ENCODE data around the gene KCNK7. TPM values are rescaled to one million over a fixed set of nuclear protein-coding genes. Genes with fewer than 3 reads are reported as not detected.

KCNK7 gene
- total RNA-seq, 4 donors from 2014 or later: 1.2 TPM; not detected in 3

DNA sequence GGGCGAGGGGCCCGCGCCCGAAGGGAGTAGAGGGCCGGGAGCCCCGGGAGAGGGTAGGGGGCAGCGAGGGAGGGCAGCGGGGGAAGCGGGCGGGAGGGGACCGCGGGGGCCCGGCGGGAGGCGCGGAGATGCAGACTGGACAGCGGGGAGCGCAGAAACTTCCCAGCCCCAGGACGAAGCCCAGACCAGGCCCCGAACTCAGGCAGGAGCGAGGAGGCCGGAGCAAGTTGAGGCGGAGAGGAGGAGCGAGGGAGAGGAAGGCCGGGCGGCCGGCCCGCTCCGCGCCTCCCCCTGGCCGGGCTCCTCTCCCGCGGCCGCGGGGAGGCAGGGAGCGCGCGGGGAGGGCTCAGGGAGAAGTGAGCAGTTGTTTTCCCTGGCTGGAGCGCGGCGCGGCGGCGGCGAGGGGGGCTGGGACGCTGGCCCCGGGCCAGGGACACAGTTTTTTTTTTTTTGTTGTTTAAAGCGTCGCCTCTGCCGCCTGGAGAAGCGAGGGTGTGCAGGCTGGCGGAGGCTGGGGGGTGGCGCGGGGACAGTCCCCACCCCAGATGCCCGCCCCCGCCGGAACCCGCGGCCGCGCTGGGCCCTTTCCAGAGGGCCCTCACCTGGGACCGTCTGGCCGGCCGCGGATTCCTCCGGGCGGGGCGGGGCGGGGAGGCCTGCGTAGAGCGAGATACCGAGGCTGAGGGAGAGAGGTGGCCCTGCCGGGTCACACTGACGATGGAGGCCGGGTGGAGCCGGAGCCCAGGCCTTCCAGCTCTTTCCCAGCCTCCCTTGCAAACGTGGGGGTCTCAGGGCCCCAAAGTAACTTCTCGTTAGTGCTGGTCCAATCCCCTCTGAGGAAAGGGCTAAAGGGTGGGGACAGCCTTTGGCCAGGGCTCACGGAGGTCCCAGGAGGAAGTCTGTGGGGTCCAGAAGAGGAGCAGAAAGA is 37.3 kb downstream of the KCNK7 start, which contains the start of gene LTBP3:
LTBP3 (minus strand) TSS at position 358 of the 928 bp plus-strand sequence. CDS start 400 bp downstream, outside the sequence.
- intact Hi-C loops (cut with DNase I): no loop called here
- peak within 1 kb of the TSS; percentile 94 to 100 (median 97) for H3K27ac ChIP-seq
- H3K4me1 ChIP-seq: peaks cover 48 to 62% of the 10 kb centered on the region in 2 donors
- no peaks in the 10 kb centered on the region for H3K36me3 ChIP-seq
- no peaks in the 10 kb centered on the region for H3K9me3 ChIP-seq
- DNase-seq: peak; percentile 92 to 94
- no peaks in the 10 kb centered on the region for H3K27me3 ChIP-seq
- WGBS, 2 donors: 1% methylated on average over 52 to 62 of the region's 79 CpGs
- peak in 1 of 2 donors; percentile 40 for TF ChIP-seq POLR2A (IDR thresholded peaks at IDR 0.05)
- TF ChIP-seq, protein P1, sequence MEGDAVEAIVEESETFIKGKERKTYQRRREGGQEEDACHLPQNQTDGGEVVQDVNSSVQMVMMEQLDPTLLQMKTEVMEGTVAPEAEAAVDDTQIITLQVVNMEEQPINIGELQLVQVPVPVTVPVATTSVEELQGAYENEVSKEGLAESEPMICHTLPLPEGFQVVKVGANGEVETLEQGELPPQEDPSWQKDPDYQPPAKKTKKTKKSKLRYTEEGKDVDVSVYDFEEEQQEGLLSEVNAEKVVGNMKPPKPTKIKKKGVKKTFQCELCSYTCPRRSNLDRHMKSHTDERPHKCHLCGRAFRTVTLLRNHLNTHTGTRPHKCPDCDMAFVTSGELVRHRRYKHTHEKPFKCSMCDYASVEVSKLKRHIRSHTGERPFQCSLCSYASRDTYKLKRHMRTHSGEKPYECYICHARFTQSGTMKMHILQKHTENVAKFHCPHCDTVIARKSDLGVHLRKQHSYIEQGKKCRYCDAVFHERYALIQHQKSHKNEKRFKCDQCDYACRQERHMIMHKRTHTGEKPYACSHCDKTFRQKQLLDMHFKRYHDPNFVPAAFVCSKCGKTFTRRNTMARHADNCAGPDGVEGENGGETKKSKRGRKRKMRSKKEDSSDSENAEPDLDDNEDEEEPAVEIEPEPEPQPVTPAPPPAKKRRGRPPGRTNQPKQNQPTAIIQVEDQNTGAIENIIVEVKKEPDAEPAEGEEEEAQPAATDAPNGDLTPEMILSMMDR (IDR thresholded peaks at IDR 0.05): peak in 1 of 6 experiments; percentile 9
- peak within 1 kb of the TSS in 2 of 3 donors; percentile 20 to 55 for H3K4me3 ChIP-seq (replicated peaks in 1 of 3)

DNA sequence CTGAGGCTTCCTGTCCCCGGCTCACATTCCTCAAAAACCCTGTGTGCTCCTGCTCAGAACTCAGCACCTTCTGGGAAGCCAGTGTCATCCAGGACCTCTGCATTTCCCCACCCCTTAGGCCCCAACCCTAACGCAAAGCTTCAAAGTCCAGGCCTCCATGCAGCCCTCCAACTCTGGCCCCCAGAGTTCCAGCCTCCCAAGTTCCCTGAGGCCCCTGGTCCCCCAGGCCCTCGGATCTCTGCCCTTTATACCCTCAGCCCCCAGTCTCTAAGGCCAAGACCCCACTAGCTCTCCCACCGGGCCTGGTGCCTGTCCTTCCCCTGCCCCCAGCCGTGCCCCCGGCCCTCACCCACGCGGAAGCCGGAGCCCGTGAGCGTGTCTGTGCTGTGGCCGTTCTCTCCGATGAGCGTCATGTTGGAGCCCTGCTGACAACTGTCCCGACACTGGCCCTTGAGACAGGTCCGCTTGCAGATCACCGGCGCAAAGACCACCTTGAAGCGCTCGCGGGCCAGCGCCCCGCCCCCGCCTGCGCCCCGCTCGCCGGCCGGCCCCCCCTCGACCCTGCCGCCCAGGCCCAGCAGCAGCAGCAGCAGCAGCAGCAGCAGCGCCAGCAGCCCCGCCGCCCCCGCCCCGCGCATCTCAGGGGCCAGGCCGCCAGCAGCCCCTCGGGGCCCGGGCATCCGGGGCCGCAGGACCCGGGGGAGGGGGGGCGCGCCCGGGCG is 38.2 kb downstream of the KCNK7 start:
- Histone ChIP-seq H3K36me3 (no peaks in the 10 kb centered on the region), H3K27ac (peak overlapping the region; percentile 94 to 100 (median 97)), H3K9me3 (no peaks in the 10 kb centered on the region), H3K27me3 (no peaks in the 10 kb centered on the region), H3K4me1 (peaks cover 48 to 62% of the 10 kb centered on the region in 2 donors), H3K4me3 (replicated peaks in 1 of 3) (peak overlapping the region in 2 of 3 donors; percentile 20 to 55)
- intact Hi-C loops (cut with DNase I): no loop called here
- WGBS, 2 donors: 5 to 8% methylated on average over 17 to 23 of the region's 47 CpGs
- TF ChIP-seq POLR2A (IDR thresholded peaks at IDR 0.05): no peak
- TF ChIP-seq, protein P1 (IDR thresholded peaks at IDR 0.05): no peak
- peak in 1 of 2 donors; percentile 44 for DNase-seq

DNA sequence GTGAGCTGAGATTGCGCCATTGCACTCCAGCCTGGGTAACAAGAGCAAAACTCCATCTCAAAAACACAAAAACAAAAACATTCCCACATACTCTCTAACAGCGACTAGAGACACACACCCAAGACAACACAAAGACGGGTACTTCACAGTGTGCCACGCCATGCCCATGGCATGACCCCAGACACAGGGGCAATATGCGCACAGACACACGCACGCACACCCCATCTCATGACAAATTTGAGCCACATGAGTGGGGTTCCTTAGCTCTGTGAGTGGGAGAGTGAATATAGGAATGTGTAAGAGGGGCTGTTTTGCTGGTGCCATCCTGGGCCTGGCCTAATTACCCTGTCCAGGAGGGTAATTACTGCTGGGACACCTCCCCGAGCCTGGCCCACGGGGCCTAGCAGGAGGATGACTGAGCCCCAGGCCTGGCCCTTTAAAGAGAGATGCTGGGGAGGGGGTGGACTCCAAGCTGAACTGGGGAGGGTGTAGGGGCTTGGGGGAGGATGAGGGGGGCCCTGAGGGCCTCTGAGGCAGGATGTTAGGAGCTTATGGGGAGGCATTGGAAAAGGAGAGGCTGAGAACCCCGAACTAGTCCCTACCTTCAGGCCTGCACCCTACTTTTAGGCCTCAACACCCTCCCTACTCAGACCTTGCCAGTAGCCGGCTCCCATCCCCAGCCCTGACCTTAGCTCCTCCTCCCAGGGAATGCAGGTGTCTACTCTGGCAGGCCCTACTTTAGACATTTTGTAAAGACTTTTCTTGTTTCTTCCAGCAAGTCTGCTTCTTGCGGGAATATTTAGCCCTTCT is 38.9 kb downstream of the KCNK7 start:
- Histone ChIP-seq H3K9me3 (no peaks in the 10 kb centered on the region), H3K27me3 (no peaks in the 10 kb centered on the region), H3K4me1 (peaks cover 48 to 70% of the 10 kb centered on the region in 2 donors), H3K4me3 (replicated peaks in 1 of 3) (peak overlapping the region in 1 of 3 donors; percentile 55), H3K36me3 (no peaks in the 10 kb centered on the region), H3K27ac (peak overlapping the region; percentile 94 to 100 (median 97))
- no peak for TF ChIP-seq POLR2A (IDR thresholded peaks at IDR 0.05)
- TF ChIP-seq, protein P1 (IDR thresholded peaks at IDR 0.05): no peak
- intact Hi-C loops (cut with DNase I): no loop called here
- DNase-seq: peak in 1 of 2 donors; percentile 49
- 75 to 82% methylated on average over 10 to 12 of the region's 12 CpGs for WGBS, 2 donors

DNA sequence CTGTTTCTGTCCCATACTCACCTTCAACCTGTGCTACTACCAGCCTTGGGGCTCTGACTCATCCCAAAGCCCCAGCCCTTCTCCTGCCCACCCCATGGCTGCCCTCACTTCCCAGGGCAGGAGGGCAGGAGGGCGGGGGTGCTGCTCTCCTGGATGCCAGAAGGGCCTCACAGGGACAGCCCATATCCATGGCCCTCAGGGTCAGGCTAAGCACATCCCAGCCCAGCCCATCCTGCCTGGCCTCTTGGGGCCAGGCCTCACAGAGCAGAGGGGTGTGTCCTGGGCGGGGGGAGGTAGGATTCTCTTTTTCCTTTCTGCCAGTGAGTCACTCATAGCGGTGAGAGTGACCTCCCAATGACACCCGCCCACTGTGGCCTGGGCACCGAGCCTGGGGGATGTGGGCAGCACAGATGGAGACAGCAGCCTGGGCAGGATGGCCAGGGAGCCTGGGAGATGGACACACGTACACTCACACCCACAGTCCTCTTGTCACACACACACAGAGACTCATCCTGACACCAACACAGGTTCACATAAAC is 39.8 kb downstream of the KCNK7 start:
- DNase-seq: peak in 1 of 2 donors; percentile 45
- intact Hi-C loops (cut with DNase I): no loop called here

More for the DNA sequence above, 39.8 kb downstream of the KCNK7 start:
- Histone ChIP-seq H3K36me3 (no peaks in the 10 kb centered on the region), H3K9me3 (no peaks in the 10 kb centered on the region), H3K4me1 (peaks cover 47 to 74% of the 10 kb centered on the region in 2 donors), H3K4me3 (replicated peaks in 1 of 3) (no peak overlapping the region), H3K27ac (peak overlapping the region in 2 of 3 donors; percentile 94 to 97), H3K27me3 (no peaks in the 10 kb centered on the region)
- WGBS, 2 donors: 60 to 79% methylated on average over 1 to 3 of the region's 6 CpGs
- TF ChIP-seq, protein P1 (IDR thresholded peaks at IDR 0.05): no peak
- no peak for TF ChIP-seq POLR2A (IDR thresholded peaks at IDR 0.05)

Data from thyroid gland (tissue), 4 donors.